K562 (cell line): ENCODE results near the gene NRP2. TPM values are rescaled to one million over a fixed set of nuclear protein-coding genes. Genes with fewer than 3 reads are reported as not detected.
A peak's percentile ranks its signal among the peaks of the same experiment; 100 is the strongest.

ENCODE experiments used
- ATAC-seq: fragments of 200-7000 bp; cut with Tn5 transposase; 3 replicates; pipeline ENCODE4 v1.9.1; 2020; ENCODE audit warnings: moderate library complexity
- BruUV-seq: library from RNA; stranded (reverse); fragments of 400-500 nt; replicated peaks from 2 replicates; lab custom pipeline; 2021; lab: Mats Ljungman, UMichigan
- CTCF ChIA-PET: fragments of 300-600 bp; formaldehyde crosslinking; extraction: SDS; loops from one replicate; lab custom pipeline; 2021; ENCODE audit warnings: low intra/inter-chr PET ratio; lab: Yijun Ruan, JAX
- POLR2A ChIA-PET: fragments of 300-600, 350-650 bp; sonication (Branson Sonifier 250); formaldehyde crosslinking; extraction: SDS; loops from one replicate; lab custom pipeline; 2021; ENCODE audit warnings: antibody characterized with exemption, inconsistent platforms; lab: Yijun Ruan, JAX
- DNase-seq, 4 experiments: peaks; one replicate each; pipeline versions ENCODE4 v3.0.0 to v3.0.0-alpha.2; 2011 to 2018; ENCODE audit warnings: low spot score in 3 of 4, mixed read lengths in 3 of 4; ENCODE audit errors: extremely low read depth in 1 of 4
- FAIRE-seq: peaks from 2 replicates; lab custom pipeline; 2011; peaks lifted over from hg19 to GRCh38; lab: Jason Lieb, UNC
- H2AFZ ChIP-seq: 2 replicates; pipeline ENCODE4 v1.6.0; 2011; ENCODE audit warnings: low read depth, low read length, control low read depth, inconsistent platforms
- H3K27ac ChIP-seq: fragments of 200-600 bp; 3 replicates; pipeline ENCODE4 v1.8.0; 2011; ENCODE audit warnings: low read depth, mild to moderate bottlenecking, control low read depth, inconsistent platforms, low read length, moderate library complexity, mixed read lengths; ENCODE audit errors: extremely low read depth
- H3K27me3 ChIP-seq, 2 experiments: fragments of 300-600 bp in 1 of 2; 2 replicates in 1 of 2; 3 replicates in 1 of 2; pipeline versions ENCODE4 v1.6.0 to v1.8.0; 2011; ENCODE audit warnings: inconsistent platforms in 2 of 2, low read length in 2 of 2, mild to moderate bottlenecking in 1 of 2, mixed read lengths in 1 of 2, moderate library complexity in 1 of 2; ENCODE audit not compliant: control insufficient read depth in 2 of 2, insufficient read depth in 2 of 2
- H3K36me3 ChIP-seq: fragments of 300-600 bp; 3 replicates; pipeline ENCODE4 v1.8.0; 2011; ENCODE audit warnings: mild to moderate bottlenecking, low read length, inconsistent platforms; ENCODE audit not compliant: control insufficient read depth, insufficient read depth
- H3K4me1 ChIP-seq, 2 experiments: fragments of 200-600 bp in 1 of 2; replicated peaks in 1 of 2; 2 replicates in 1 of 2; 3 replicates in 1 of 2; pipeline versions ENCODE4 v1.5.1 to v1.8.0; 2011; ENCODE audit warnings: inconsistent platforms in 2 of 2, low read length in 2 of 2, mild to moderate bottlenecking in 1 of 2, mixed read lengths in 1 of 2, moderate library complexity in 1 of 2; ENCODE audit not compliant: control insufficient read depth in 2 of 2, insufficient read depth in 2 of 2
- H3K4me2 ChIP-seq: 2 replicates; pipeline ENCODE4 v1.6.1; 2011; ENCODE audit warnings: low read length, control low read depth, inconsistent platforms, mixed read lengths; ENCODE audit not compliant: insufficient read depth
- H3K4me3 ChIP-seq: fragments of 200-600 bp; sonication (generic), shearing (Covaris generic); 2 replicates; pipeline ENCODE4 v1.5.1; 2016; ENCODE audit warnings: control low read depth, inconsistent platforms
- H3K79me2 ChIP-seq: fragments of 200-600 bp; 3 replicates; pipeline ENCODE4 v1.8.0; 2011; ENCODE audit warnings: low read length, inconsistent platforms; ENCODE audit not compliant: control insufficient read depth, insufficient read depth
- H3K9ac ChIP-seq, 2 experiments: 2 replicates each; pipeline versions ENCODE4 v1.6.0 to v1.6.1; 2011; ENCODE audit warnings: low read depth in 2 of 2, low read length in 2 of 2, control low read depth in 1 of 2, inconsistent platforms in 1 of 2, mild to moderate bottlenecking in 1 of 2, mixed read lengths in 1 of 2; ENCODE audit not compliant: insufficient read depth in 1 of 2
- H3K9me1 ChIP-seq: one replicate; pipeline ENCODE4 v1.6.0; 2011; ENCODE audit warnings: inconsistent platforms, mild to moderate bottlenecking, low read length, moderate library complexity; ENCODE audit not compliant: control insufficient read depth, insufficient read depth
- H3K9me3 ChIP-seq: replicated peaks from 2 replicates; pipeline ENCODE4 v1.5.1; 2011; ENCODE audit warnings: low read depth, low read length, inconsistent platforms; ENCODE audit not compliant: control insufficient read depth, insufficient read depth
- H4K20me1 ChIP-seq: replicated peaks from 2 replicates; pipeline ENCODE4 v1.6.1; 2011; ENCODE audit warnings: low read length, inconsistent platforms, mixed read lengths; ENCODE audit not compliant: control insufficient read depth, insufficient read depth
- BCL6 ChIP-seq: fragments of 250-450 bp; sonication (Bioruptor Pico); IDR thresholded peaks from 2 replicates; pipeline ENCODE4 v1.4.0; 2020
- GTF2B ChIP-seq: IDR thresholded peaks from 2 replicates; pipeline ENCODE4 v1.6.1; 2011; ENCODE audit not compliant: insufficient read length; ENCODE audit errors: extremely low read depth
- ID3 ChIP-seq, 2 experiments: fragments of 250-450 bp in 1 of 2; fragments of 450-650 bp in 1 of 2; sonication (Bioruptor Pico) in 1 of 2; IDR thresholded peaks; 2 replicates each; pipeline versions ENCODE4 v1.6.1 to v1.8.0; 2016 to 2021; ENCODE audit warnings: mild to moderate bottlenecking in 2 of 2, moderate library complexity in 2 of 2, missing compliant biosample characterization in 1 of 2, missing genetic modification characterization in 1 of 2
- MAFF ChIP-seq: IDR thresholded peaks from 2 replicates; pipeline ENCODE4 v1.6.1; 2012; ENCODE audit warnings: low read length, improper control_type of control experiment
- MAFG ChIP-seq: fragments of 450-650 bp; conservative IDR thresholded peaks from 2 replicates; pipeline ENCODE4 v1.6.1; 2016; ENCODE audit warnings: missing genetic modification characterization, missing compliant biosample characterization
- MAFK ChIP-seq: IDR thresholded peaks from 2 replicates; pipeline ENCODE4 v1.6.1; 2011; ENCODE audit warnings: low read length, improper control_type of control experiment
- PTTG1 ChIP-seq: fragments of 450-650 bp; IDR thresholded peaks from 2 replicates; pipeline ENCODE4 v1.6.1; 2016; ENCODE audit warnings: low read depth, mild to moderate bottlenecking, missing genetic modification characterization, missing compliant biosample characterization
- PURB ChIP-seq: sonication (generic); formaldehyde crosslinking; IDR thresholded peaks from 2 replicates; pipeline ENCODE4 v1.9.0; 2021; ENCODE audit warnings: low read depth, mild to moderate bottlenecking, missing genetic modification reagents
- SFPQ ChIP-seq: fragments of 200-400 bp; formaldehyde crosslinking; IDR thresholded peaks from 2 replicates; pipeline ENCODE4 v1.6.1; 2017; ENCODE audit warnings: mild to moderate bottlenecking, low read depth, low read length, moderate library complexity
- ZBTB1 ChIP-seq: sonication (generic); formaldehyde crosslinking; IDR thresholded peaks from 2 replicates; pipeline ENCODE4 v1.8.1; 2023; ENCODE audit warnings: missing genetic modification reagents, low read depth, mild to moderate bottlenecking, borderline replicate concordance
- ZC3H4 ChIP-seq: sonication (generic); formaldehyde crosslinking; IDR thresholded peaks from 2 replicates; pipeline ENCODE4 v1.9.0; 2021; ENCODE audit warnings: missing genetic modification reagents, borderline replicate concordance
- ZNF316 ChIP-seq: fragments of 450-650 bp; IDR thresholded peaks from 2 replicates; pipeline ENCODE4 v1.6.1; 2016
- ZNF644 ChIP-seq: fragments of 200-800 bp; sonication (Bioruptor generic); IDR thresholded peaks from 2 replicates; pipeline ENCODE4 v1.6.1; 2016; ENCODE audit warnings: low read depth, missing genetic modification characterization, missing compliant biosample characterization
- ZNF76 ChIP-seq: fragments of 250-450 bp; sonication (Bioruptor Pico); IDR thresholded peaks from 2 replicates; pipeline ENCODE4 v1.4.0; 2020; ENCODE audit warnings: mild to moderate bottlenecking, moderate library complexity, borderline replicate concordance
- WGBS: fragments of 100-300 bp; shearing (Covaris generic); methylation state at CpG from one replicate; pipeline ENCODE4 v1.1.6; 2016; ENCODE audit warnings: low coverage, mixed read lengths; ENCODE audit not compliant: insufficient coverage; ENCODE audit errors: missing lambda C conversion rate; 5-methylcytosine and 5-hydroxymethylcytosine counted together
- in situ Hi-C: fragments of 300-500 bp; cut with MboI; formaldehyde crosslinking; loops from 4 replicates; pipeline ENCODE4 v1.15.0; 2018; ENCODE audit warnings: inconsistent platforms, mixed read lengths
- intact Hi-C: fragments of 100-400 bp; cut with micrococcal nuclease; formaldehyde crosslinking; loops from 2 replicates; pipeline ENCODE4 v1.14.2; 2022
- polyA plus RNA-seq, 8 experiments: library from polyadenylated mRNA; depleted of rRNA in 4 of 8; stranded (reverse) in 5 of 8; unstranded in 3 of 8; fragments of >200 nt; fragmentation: Nextera tagmentation in 2 of 8; fragmentation: Illumina TruSeq in 1 of 8; extraction: Ambion mirVana in 2 of 8; extraction: Trizol in 1 of 8; gene quantifications; 2 replicates each; pipeline versions ENCODE4 v1.2.1 to v1.2.3, GENCODE V29; 2011 to 2014; ENCODE audit warnings: inconsistent platforms in 1 of 8, missing spikeins in 1 of 8
- total RNA-seq, 7 experiments: library from RNA; depleted of rRNA in 6 of 7; stranded (reverse); fragments of >200 nt in 6 of 7; fragmentation: Illumina TruSeq in 2 of 7; extraction: Trizol in 2 of 7; gene quantifications; 2 replicates each; pipeline versions ENCODE4 v1.2.1 to v1.2.3, GENCODE V29; 2011 to 2021; ENCODE audit warnings: low replicate concordance in 1 of 7

The NRP2 gene
- total and polyA plus RNA-seq, 9 of the 15 experiments (the other 6 are each of a cell fraction or from before 2014, with no cell fraction given), result 0.05 to 0.31 (median 0.15) TPM; not detected in 5

GRCh38 chr2:205816268-205816667, 134.0 kb downstream of the NRP2 start:
- Histone ChIP-seq H4K20me1 (no peaks in the 10 kb centered on the region), H3K27me3 (no peaks in the 10 kb centered on the region), H3K9me3 (no peaks in the 10 kb centered on the region), H3K4me1 (no peaks in the 10 kb centered on the region), H3K27ac (no peak overlapping the region), H3K4me2 (no peak overlapping the region), H3K79me2 (no peaks in the 10 kb centered on the region), H3K9me1 (no peaks in the 10 kb centered on the region), H3K36me3 (no peaks in the 10 kb centered on the region), H3K9ac (no peak overlapping the region), H2AFZ (no peak overlapping the region), H3K4me3 (no peak overlapping the region)
- TF ChIP-seq ID3 (CRISPR knock-in tag; IDR thresholded peaks at IDR 0.05) (no peak), ID3 (tag; IDR thresholded peaks at IDR 0.05) (no peak)
- ChIA-PET POLR2A (no interaction called here), CTCF (no interaction called here)
- FAIRE-seq, result no peak
- in situ Hi-C loops, result no loop called here
- BruUV-seq, result no TSS peak
- no peak for DNase-seq
- no peak for ATAC-seq
- intact Hi-C loops, result no loop called here

- Histone ChIP-seq H3K4me2 (no peak overlapping the region), H3K4me3 (no peak overlapping the region), H3K4me1 (no peaks in the 10 kb centered on the region), H3K9me1 (no peaks in the 10 kb centered on the region), H4K20me1 (no peaks in the 10 kb centered on the region), H3K9me3 (no peaks in the 10 kb centered on the region), H3K9ac (no peak overlapping the region), H3K27ac (no peak overlapping the region), H2AFZ (no peak overlapping the region), H3K36me3 (no peaks in the 10 kb centered on the region), H3K27me3 (peaks cover 0 to 4% of the 10 kb centered on the region in 2 experiments; a peak in 1 of 5 replicates), H3K79me2 (no peaks in the 10 kb centered on the region)
- in situ Hi-C loops, result no loop called here
- ChIA-PET CTCF (no interaction called here), POLR2A (no interaction called here)
- FAIRE-seq (no peak), ATAC-seq (no peak), DNase-seq (no peak)
- intact Hi-C loops, result no loop called here
- 0% methylated on average over 2 of the region's 2 CpGs for WGBS
- no TSS peak for BruUV-seq
- peak; percentile 98 for TF ChIP-seq MAFF
- no peak for TF ChIP-seq ZNF644 (tag)
- TF ChIP-seq MAFK, result peak; percentile 99
- TF ChIP-seq SFPQ, result no peak
- no peak for TF ChIP-seq ZC3H4 (CRISPR knock-in tag)
- TF ChIP-seq ZNF316, result peak; percentile 95
- TF ChIP-seq PURB (CRISPR knock-in tag), result no peak
- TF ChIP-seq ZNF76, result no peak
- TF ChIP-seq GTF2B, result no peak
- TF ChIP-seq BCL6 (CRISPR knock-in tag), result no peak
- TF ChIP-seq ZBTB1 (CRISPR knock-in tag), result no peak
- no peak for TF ChIP-seq PTTG1 (tag)
- TF ChIP-seq MAFG (tag), result peak; percentile 92
Measured at GRCh38 chr2:205822579-205822978, 140.3 kb downstream of the NRP2 start.
